Spleen (tissue), 11 donors: Measurements from ENCODE around the gene TLR9. TPM values are rescaled to one million over a fixed set of nuclear protein-coding genes. Genes with fewer than 3 reads are reported as not detected.
A peak's percentile ranks its signal among the peaks of the same experiment; 100 is the strongest.

Experiments
- DNase-seq: peaks from one replicate; pipeline ENCODE4 v3.0.0-alpha.2; 2020
- H3K27ac ChIP-seq, 8 donors: fragments of 200-600 bp; sonication (generic) in 7 of 8; 1 replicate in 4 of 8; 2 replicates in 4 of 8; pipeline versions ENCODE4 v1.5.0 to v1.8.0; 2016 to 2021; ENCODE audit warnings: inconsistent platforms in 4 of 8, mild to moderate bottlenecking in 4 of 8, moderate library complexity in 1 of 8
- H3K27me3 ChIP-seq, 7 donors: fragments of 200-600 bp; sonication (generic) in 6 of 7; replicated peaks in 1 of 7; 1 replicate in 4 of 7; 2 replicates in 3 of 7; pipeline versions ENCODE4 v1.5.0 to v1.8.0; 2016 to 2021; ENCODE audit warnings: inconsistent platforms in 3 of 7, mild to moderate bottlenecking in 1 of 7
- H3K36me3 ChIP-seq, 6 donors: fragments of 200-600 bp; sonication (generic) in 5 of 6; 1 replicate in 4 of 6; 2 replicates in 2 of 6; pipeline versions ENCODE4 v1.5.0 to v1.8.0; 2016 to 2021; ENCODE audit warnings: inconsistent platforms in 2 of 6
- H3K4me1 ChIP-seq, 6 donors: fragments of 200-600 bp; sonication (generic) in 5 of 6; 1 replicate in 3 of 6; 2 replicates in 3 of 6; pipeline versions ENCODE4 v1.5.0 to v1.8.0; 2016 to 2021; ENCODE audit warnings: inconsistent platforms in 3 of 6
- H3K4me3 ChIP-seq, 8 donors: fragments of 200-600 bp; sonication (generic) in 7 of 8; 1 replicate in 4 of 8; 2 replicates in 4 of 8; pipeline versions ENCODE4 v1.5.0 to v1.8.0; 2016 to 2021; ENCODE audit warnings: inconsistent platforms in 4 of 8, mild to moderate bottlenecking in 4 of 8, moderate library complexity in 2 of 8
- H3K9me3 ChIP-seq, 8 donors: fragments of 200-600 bp; sonication (generic) in 7 of 8; 1 replicate in 4 of 8; 2 replicates in 4 of 8; pipeline versions ENCODE4 v1.5.0 to v1.8.0; 2016 to 2021; ENCODE audit warnings: inconsistent platforms in 4 of 8
- CTCF ChIP-seq, 11 experiments: fragments of 200-600 bp in 7 of 11; fragments of 450-650 bp in 4 of 11; sonication (generic) in 4 of 11; IDR thresholded peaks in 8 of 11; conservative IDR thresholded peaks in 3 of 11; 1 replicate in 7 of 11; 2 replicates in 4 of 11; pipeline versions ENCODE4 v1.4.0 to v1.8.0; 2016 to 2021; ENCODE audit warnings: antibody characterized with exemption in 11 of 11, inconsistent platforms in 4 of 11, mild to moderate bottlenecking in 1 of 11
- POLR2A ChIP-seq, 3 donors: fragments of 450-650 bp; IDR thresholded peaks; one replicate each; pipeline ENCODE4 v1.5.1; 2017; ENCODE audit warnings: antibody characterized with exemption in 3 of 3, mild to moderate bottlenecking in 1 of 3
- POLR2AphosphoS5 ChIP-seq, 3 donors: sonication (generic); formaldehyde crosslinking; IDR thresholded peaks; one replicate each; pipeline ENCODE4 v1.5.1; 2017; ENCODE audit warnings: antibody characterized with exemption in 3 of 3
- WGBS, 5 donors: extraction: QIAGEN DNeasy Blood & Tissue Kit in 3 of 5; methylation state at CpG; one replicate each; pipeline versions ENCODE4 v1.1.5 to v1.1.7; 2013 to 2018; 5-methylcytosine and 5-hydroxymethylcytosine counted together
- intact Hi-C: fragments of 100-400 bp; cut with DNase I; formaldehyde crosslinking; loops from one replicate; pipeline ENCODE4 v1.15.0; 2023; ENCODE audit warnings: low total_unique reads
- polyA plus RNA-seq, 3 donors: library from polyadenylated mRNA; stranded (reverse); fragments of 200-250 nt; gene quantifications; one replicate each; pipeline ENCODE4 v1.2.1, GENCODE V29; 2013
- total RNA-seq, 7 donors: library from RNA; depleted of rRNA in 3 of 7; stranded (reverse); fragments of >200 nt in 3 of 7; fragmentation: NEBNext Ultra II Directional in 4 of 7; extraction: Animal tissue kit (Norgen Biotek cat#: 25700) in 4 of 7; gene quantifications; one replicate each; pipeline versions ENCODE4 v1.1.0 to v1.2.1, GENCODE V29; 2016 to 2021
- donor health status: healthy with polysubstance abuse.
- donor health status: DM: no; HTN: no; CAD: no; lungs with moderate emphysema.
- donor health status: DM: no; HTN: no; CAD: no.
- donor health status: Bipolar disorder and iron deficiency.
- donor health status: healthy.
- donor health status: DM: no; HTN: no; CAD: no.
- donor health status: DM: yes; HTN: yes; CAD: no.

TLR9 gene
- total and polyA plus RNA-seq, 10 donors: 0.55 to 7.7 (median 3.8) TPM; not detected in 1

GRCh38 chr3:52220380-52221026 is 4.9 kb downstream of the TLR9 start:
- Histone ChIP-seq H3K36me3 (peaks cover 0 to 54% (median 1%) of the 10 kb centered on the region in 6 donors), H3K27ac (peak overlapping the region in 4 of 8 donors; percentile 5 to 67 (median 34)), H3K4me1 (peaks cover 46 to 97% (median 88%) of the 10 kb centered on the region in 6 donors), H3K9me3 (no peaks in the 10 kb centered on the region), H3K4me3 (no peak overlapping the region), H3K27me3 (no peaks in the 10 kb centered on the region)
- 31 to 38% (median 34%) methylated on average over 8 to 9 of the region's 9 CpGs for WGBS, 5 donors
- intact Hi-C loops: no loop called here
- peak; percentile 96 for DNase-seq
- TF ChIP-seq CTCF (IDR thresholded peaks at IDR 0.05 in 8 of 11, conservative IDR thresholded peaks at IDR 0.05 in 3 of 11) (peak; percentile 81 to 95 (median 93)), POLR2AphosphoS5 (IDR thresholded peaks at IDR 0.05) (peak; percentile 26 to 73 (median 68)), POLR2A (IDR thresholded peaks at IDR 0.05) (no peak)

- no peak for TF ChIP-seq POLR2AphosphoS5 (IDR thresholded peaks at IDR 0.05)
- TF ChIP-seq CTCF (IDR thresholded peaks at IDR 0.05 in 8 of 11, conservative IDR thresholded peaks at IDR 0.05 in 3 of 11): no peak
- TF ChIP-seq POLR2A (IDR thresholded peaks at IDR 0.05): no peak
- WGBS, 5 donors: 59 to 83% (median 76%) methylated on average over 3 to 6 of the region's 6 CpGs
- peak; percentile 59 for DNase-seq
- Histone ChIP-seq H3K27me3 (no peaks in the 10 kb centered on the region), H3K36me3 (peaks cover 0 to 68% (median 15%) of the 10 kb centered on the region in 6 donors), H3K4me1 (peaks cover 46 to 83% (median 80%) of the 10 kb centered on the region in 6 donors), H3K4me3 (no peak overlapping the region), H3K9me3 (no peaks in the 10 kb centered on the region), H3K27ac (peak overlapping the region in 6 of 8 donors; percentile 4 to 73 (median 56))
- intact Hi-C loops: no loop called here
These were observed 6.4 kb downstream of the TLR9 start for GRCh38 chr3:52218937-52219650.

- peak; percentile 82 for DNase-seq
- peaks cover 46 to 77% (median 74%) of the 10 kb centered on the region in 6 donors for H3K4me1 ChIP-seq
- H3K9me3 ChIP-seq: no peaks in the 10 kb centered on the region
- TF ChIP-seq CTCF (IDR thresholded peaks at IDR 0.05 in 8 of 11, conservative IDR thresholded peaks at IDR 0.05 in 3 of 11) (no peak), POLR2AphosphoS5 (IDR thresholded peaks at IDR 0.05) (no peak), POLR2A (IDR thresholded peaks at IDR 0.05) (no peak)
- H3K4me3 ChIP-seq: peak overlapping the region in 1 of 8 donors; percentile 27
- H3K27ac ChIP-seq: peak overlapping the region in 6 of 8 donors; percentile 4 to 73 (median 56)
- no peaks in the 10 kb centered on the region for H3K27me3 ChIP-seq
- peaks cover 0 to 68% (median 22%) of the 10 kb centered on the region in 6 donors for H3K36me3 ChIP-seq
- intact Hi-C loops: no loop called here
- 34 to 55% (median 42%) methylated on average over 5 to 12 of the region's 12 CpGs for WGBS, 5 donors
These were observed 7.0 kb downstream of the TLR9 start for GRCh38 chr3:52218454-52218853.

- intact Hi-C loops: no loop called here
- peak; percentile 55 for DNase-seq
- 67 to 88% (median 74%) methylated on average over 2 to 3 of the region's 3 CpGs for WGBS, 5 donors
- H3K27me3 ChIP-seq: no peaks in the 10 kb centered on the region
- H3K4me1 ChIP-seq: peaks cover 46 to 73% (median 70%) of the 10 kb centered on the region in 6 donors
- peaks cover 0 to 68% (median 26%) of the 10 kb centered on the region in 6 donors for H3K36me3 ChIP-seq
- H3K9me3 ChIP-seq: no peaks in the 10 kb centered on the region
- peak overlapping the region in 4 of 8 donors; percentile 54 to 73 (median 62) for H3K27ac ChIP-seq
- peak overlapping the region in 1 of 8 donors; percentile 27 for H3K4me3 ChIP-seq
- TF ChIP-seq POLR2A (IDR thresholded peaks at IDR 0.05): no peak
- no peak for TF ChIP-seq POLR2AphosphoS5 (IDR thresholded peaks at IDR 0.05)
- no peak for TF ChIP-seq CTCF (IDR thresholded peaks at IDR 0.05 in 8 of 11, conservative IDR thresholded peaks at IDR 0.05 in 3 of 11)
These were observed 7.4 kb downstream of the TLR9 start for GRCh38 chr3:52218026-52218425.
